GM19099 (cell line): ENCODE data around the gene ERMN.

Experiments
- POLR2A ChIP-seq: IDR thresholded peaks from 3 replicates; pipeline ENCODE4 v1.6.1; 2011; ENCODE audit warnings: low read depth; ENCODE audit not compliant: insufficient read length; ENCODE audit errors: extremely low read depth

Gene ERMN, protein sequence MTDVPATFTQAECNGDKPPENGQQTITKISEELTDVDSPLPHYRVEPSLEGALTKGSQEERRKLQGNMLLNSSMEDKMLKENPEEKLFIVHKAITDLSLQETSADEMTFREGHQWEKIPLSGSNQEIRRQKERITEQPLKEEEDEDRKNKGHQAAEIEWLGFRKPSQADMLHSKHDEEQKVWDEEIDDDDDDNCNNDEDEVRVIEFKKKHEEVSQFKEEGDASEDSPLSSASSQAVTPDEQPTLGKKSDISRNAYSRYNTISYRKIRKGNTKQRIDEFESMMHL

DNA sequence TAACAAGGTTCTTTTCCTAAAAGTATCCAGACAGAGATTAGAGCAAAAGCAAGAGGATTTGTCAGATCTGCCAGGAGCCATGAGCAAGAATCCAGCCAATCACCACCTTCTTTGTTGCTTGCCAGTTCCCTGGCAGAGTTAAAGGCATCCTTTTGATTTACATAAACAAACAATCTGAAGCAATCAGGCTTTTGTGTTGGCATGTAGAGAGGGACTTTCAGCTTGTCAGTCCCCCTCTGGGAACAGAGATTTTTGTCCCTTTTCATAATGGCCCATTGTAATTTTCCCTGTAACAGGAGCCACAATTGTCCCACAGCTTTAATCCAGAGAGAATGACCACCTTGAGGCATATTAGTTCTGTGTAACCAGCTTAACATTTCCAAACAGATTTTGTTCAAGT is at the start of gene ERMN:
Gene ERMN (minus strand): TSS at position 39 of the 400 bp plus-strand sequence. CDS start 182 bp downstream, outside the sequence.
- TF ChIP-seq POLR2A: no peak

DNA sequence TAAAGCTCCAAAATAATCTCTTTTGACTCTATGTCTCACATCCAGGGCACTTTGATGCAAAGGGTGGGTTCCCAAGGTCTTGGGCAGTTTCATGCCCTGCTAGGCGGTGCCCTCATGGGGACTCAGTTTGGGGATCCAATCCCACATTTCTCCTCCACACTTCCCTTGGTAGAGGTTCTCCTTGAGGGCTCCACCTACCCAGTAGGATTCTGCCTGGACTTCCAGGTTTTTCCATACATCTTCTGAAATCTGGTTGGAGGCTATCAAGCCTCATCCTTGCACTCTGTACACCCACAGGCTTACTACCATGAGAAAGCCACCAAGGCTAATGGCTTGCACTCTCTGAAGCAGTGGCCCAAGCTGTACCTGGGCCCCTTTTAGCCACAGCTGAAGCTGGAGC is 49.8 kb upstream of the ERMN start:
- TF ChIP-seq POLR2A: no peak

DNA sequence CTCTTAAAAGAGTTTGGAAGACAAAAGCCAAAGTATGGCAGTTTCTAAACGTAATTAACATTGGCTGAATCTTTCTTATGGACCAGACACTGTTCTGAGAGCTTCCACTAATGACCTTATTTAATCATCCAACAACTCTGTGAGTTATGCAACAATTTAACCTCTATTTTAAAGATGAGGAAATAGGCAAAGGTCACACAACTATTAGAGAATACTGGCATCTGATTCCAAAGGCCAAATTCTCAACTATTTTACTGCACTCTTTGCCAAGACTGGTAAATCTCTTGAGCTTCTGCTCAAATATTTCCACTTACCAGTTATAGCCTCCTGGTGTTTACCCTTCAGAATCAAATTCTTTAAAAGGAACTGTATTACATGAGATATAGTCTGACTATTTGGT is 42.1 kb upstream of the ERMN start:
- TF ChIP-seq POLR2A: no peak

DNA sequence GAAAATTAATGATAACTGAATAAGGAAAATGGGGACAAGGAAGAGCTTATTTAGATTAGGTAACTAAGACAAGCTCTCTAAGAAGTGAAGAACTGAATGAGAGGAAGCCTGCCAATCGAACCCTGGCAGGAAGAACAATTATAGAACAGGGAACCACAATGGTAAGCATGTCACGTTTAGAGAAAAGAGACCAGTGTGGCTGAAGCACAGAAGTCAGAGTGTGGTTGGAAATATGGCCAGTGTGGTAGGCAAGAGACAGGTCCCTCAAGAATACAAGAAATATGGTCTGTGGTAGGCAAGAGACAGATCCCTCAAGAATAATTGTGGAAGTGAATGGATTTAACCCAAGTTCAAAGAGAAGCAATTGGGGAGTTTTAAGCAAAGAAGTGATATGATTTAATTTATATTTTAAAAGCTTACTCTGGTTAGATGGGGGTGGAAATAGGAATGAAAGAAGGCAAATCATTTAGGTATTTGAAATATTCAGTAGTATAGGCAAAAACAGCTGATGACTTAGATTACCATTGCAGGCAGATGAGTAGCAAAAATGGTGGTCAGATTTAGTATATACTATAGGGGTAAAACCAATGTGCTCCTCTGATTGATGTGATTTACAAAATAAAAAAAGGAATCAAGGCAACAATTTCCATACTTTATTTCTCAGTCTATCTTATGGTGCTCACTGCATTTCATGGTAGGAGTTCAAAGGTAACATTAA is 38.8 kb upstream of the ERMN start:
- no peak for TF ChIP-seq POLR2A

DNA sequence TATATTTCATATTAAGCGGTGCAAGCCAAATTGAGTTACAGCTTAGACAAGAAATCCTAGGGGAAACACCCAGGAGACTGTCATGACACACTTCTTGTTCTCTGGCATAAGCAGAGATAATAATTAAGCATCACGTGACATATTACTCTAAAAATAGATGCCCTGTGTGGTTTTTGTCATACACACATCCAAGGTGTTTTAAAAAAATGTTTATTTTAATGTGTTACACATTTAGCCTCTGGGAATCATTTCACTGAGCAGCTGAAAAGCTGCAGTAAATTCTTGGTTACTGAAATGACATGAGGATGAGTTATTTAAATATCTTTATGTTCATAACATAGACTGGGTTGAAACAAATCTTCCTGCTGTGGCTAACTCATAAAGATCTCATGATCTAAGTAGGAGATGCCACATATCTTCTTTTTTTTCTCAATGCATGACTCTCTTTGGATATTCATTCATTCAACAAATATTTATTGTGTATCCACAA is 38.0 kb upstream of the ERMN start:
- TF ChIP-seq POLR2A: no peak

DNA sequence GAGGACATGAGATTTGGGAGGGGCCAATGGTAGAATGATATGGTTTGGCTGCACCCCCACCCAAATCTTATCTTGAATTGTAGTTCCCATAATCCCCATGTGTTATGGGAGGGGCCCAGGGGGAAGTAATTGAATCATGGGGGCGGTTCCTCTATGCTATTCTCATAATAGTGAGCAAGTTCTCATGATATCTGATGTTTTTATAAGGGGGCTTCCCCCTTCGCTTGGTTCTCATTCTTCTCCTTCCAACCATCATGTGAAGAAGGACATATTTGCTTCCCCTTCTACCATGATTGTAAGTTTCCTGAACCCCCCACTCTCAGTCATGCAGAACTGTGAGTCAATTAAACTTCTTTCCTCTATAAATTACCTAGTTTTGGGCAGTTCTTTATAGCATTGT is 37.0 kb upstream of the ERMN start:
- TF ChIP-seq POLR2A: no peak

DNA sequence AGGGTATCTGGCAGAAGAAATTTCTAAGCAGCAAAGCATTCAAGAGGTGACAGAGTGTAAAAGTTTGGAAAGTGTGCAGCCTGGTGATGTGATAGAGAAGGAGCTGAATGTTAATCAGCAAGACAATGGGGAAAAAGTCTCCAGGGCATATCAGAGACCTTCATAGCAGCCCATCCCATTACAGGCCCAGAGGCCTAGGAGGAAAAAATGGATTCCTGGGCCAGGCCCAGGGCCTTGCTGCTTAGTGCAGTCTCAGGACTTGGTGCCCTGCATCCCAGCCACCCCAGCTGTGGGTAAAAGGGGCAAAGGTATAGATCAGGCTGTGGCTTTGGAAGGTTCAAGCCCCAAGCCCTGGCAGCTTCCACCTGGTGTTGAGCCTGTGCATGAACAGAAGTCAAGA is 35.9 kb upstream of the ERMN start:
- no peak for TF ChIP-seq POLR2A

DNA sequence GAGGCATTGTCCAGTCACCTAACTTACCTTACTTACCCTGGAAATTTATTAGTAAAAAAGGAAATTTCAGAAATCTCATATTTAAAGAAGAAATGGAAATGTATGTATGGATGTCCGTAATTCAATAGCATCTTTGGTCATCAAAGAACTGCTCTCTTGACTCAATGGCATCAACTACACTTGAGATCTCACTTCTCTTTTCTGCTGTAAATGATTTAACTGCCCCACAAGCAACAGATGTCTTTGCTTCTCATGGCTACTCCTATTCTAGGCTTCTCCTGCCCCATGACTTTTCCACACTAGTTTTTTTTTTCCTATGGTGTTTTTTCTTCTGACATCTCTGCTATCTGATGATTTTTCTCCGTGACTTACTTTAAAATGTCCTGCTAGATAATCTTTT is 34.0 kb upstream of the ERMN start:
- TF ChIP-seq POLR2A: no peak

DNA sequence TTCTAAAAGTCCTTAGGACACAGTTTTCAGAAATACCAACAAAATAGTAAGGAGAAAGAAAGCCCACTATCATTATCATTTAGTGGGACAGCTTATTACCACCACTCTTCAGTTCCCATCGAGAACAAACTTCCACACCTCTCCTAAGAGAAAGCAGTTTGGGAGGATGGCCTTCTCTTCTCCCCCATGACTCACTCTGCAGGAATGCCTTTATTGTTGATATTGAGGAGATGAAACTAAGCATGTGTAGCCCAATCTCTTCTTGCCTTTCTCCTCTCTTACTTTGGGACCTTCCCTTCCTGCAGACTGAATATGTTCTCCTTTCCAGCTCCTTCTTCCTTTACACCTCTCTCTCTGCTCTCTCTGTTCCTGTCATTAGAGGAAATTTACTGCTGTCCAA is 30.0 kb upstream of the ERMN start:
- TF ChIP-seq POLR2A: no peak

DNA sequence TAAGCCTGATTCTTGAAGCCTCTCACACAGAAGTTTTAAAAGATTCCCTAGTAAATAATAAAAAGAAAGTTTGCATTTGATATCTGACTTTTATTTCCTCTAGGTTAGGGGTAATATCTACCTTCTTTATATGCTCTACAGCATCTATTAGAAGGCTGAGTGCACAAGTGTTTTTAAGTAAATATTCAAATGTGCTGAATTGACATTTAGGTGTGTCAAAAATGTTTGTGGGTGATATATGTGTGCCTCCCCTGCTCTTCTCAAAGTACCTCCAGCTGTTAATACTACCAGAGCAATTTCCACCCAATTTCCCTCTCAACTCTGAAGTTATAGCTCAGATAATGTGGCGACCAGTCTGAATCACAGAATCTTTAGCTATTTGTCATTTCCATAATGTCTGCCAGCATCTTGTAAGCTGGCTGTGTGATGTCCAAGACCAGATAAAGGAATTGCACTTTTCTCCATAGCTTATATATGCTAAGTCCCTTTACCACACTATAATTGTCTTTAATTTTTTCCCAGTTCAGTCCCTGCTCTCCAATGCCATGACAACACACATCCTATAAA is 24.4 kb upstream of the ERMN start:
- TF ChIP-seq POLR2A: no peak

DNA sequence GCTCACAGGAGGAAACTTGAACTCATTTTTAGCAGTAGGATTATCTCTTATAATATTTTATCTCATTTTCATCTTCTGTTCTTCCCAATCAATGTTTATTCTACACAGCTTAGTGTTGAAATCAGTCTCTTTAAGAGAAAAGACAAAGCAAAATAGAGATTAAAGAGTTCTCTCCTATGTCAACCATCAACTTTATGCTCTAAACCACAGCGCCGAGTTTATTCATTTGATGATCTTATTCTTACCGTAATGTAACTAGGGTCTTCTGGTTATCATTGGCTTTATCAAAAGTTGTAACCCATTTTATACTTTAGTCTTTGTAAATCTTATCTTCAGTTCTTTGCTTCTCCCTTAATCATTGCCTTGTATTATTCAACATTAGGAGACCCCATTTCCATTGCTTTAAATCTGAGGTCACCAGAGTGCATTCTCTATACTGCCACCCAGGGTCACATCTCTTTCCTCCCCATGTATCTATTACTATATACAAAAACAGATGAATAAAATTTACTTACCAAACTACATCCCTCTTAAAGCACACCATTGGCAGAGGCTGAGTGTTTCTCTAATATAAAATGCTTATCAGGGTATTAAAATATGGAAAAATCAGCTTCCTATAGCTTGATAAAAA is 22.8 kb upstream of the ERMN start:
- TF ChIP-seq POLR2A: no peak

DNA sequence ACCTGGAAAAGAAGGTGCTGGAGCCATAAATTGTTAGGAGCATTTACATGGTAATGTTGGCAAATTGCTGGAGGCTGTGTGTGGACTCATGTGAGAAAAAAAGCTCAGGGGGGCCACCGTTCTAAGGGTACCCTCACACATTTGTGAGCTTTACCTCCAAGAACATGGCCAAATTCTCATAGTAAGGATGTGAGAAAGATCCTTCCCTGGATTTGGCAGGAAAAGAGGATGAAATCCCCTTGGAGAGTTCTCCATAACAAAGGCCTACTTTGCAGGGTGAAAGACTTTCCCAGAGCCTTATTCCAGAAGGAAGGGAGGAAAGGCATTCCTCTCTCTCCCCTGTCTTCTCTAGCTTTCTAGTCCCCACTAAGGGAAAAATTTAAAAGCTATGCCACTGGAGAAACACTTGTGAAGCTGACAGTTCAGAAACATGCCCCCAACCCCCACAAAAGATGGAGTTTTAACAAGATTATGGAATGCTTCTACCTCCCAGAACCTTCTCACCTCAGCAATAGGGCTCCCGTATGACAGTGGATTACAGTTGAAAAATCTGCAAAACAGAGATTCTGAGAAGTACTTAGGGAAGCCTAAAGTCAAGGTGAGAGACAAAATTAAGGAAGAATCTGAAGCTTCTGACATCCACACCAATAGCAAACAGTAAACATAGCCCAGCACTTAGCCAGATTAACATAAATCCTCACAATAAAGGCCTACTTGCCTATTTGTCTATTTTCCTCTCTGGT is 20.2 kb upstream of the ERMN start:
- TF ChIP-seq POLR2A: no peak

DNA sequence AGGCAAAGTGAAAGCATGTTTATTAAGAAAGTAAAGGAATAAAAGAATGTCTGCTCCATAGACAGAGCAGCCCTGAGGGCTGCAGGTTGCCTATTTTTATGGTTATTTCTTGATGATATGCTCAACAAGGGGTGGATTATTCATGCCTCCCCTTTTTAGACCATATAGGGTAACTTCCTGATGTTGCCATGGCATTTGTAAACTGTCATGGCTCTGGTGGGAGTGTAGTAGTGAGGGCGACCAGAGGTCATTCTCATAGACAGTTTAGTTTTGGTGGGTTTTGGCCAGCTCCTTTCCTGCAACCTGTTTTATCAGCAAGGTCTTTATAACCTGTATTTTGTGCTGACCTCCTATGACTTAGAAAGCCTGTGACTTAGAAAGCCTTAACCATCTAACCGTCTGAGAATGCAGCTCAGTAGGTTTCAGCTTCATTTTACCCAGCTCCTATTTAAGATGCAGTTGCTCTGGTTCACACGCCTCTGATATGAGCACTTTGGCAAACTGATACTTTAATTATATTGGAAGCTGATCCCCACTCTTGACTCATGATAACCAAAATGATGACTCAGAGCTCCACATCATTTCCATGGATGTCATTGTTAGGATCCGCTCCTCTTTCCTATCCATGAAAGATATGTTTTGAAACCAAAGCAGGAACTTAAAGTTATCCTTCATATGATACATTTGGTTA is 14.5 kb upstream of the ERMN start:
- no peak for TF ChIP-seq POLR2A

DNA sequence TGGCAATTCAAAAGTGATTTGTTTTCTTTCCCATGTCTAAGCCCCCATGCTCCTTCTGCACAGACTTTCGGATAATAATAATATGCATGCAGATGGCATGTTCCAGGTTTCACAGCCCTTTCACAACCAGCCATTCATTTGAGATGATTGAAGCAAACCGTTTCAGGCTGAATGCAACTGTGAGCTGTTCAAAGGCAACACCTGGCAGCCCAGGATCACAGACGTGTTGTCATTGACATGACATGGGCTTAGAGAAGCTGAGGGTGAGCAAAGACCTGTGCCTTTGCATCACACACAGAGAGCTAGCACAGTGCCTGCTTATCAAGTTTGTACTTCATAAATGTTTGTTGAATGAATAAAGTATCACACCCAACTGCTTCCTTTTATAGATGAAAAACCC is 12.4 kb upstream of the ERMN start:
- TF ChIP-seq POLR2A: no peak
